COLO829 (cell line): ENCODE measurements around the gene CELA3B.
"Not testable (repeated sequence)": the region's sequence is repeated elsewhere in the genome, so short reads cannot be mapped to it uniquely, and the experiment has no call there.

ENCODE experiments used
- DNase-seq: peaks from one replicate; pipeline ENCODE4 v3.0.0; 2012; ENCODE audit warnings: low spot score

Gene CELA3B

DNA sequence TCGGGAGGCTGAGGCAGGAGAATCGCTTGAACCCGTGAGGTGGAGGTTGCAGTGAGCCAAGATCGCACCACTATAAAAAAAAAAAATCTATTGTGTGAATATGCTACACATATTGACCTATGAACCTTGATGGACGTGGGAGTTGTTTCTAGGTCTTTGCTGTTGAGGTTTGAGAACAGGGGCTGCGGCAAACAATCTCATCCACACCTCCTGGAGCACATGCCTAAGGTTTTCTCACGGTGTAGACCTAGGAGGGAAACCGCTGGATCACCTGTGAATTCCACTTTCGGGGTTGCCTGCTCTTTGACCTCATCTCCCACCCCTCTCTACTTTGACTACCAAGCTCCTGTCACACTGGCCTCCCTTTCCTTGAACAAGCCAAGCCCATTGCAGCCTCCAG is 1.5 kb upstream of the CELA3B start:
- not testable (repeated sequence) for DNase-seq

DNA sequence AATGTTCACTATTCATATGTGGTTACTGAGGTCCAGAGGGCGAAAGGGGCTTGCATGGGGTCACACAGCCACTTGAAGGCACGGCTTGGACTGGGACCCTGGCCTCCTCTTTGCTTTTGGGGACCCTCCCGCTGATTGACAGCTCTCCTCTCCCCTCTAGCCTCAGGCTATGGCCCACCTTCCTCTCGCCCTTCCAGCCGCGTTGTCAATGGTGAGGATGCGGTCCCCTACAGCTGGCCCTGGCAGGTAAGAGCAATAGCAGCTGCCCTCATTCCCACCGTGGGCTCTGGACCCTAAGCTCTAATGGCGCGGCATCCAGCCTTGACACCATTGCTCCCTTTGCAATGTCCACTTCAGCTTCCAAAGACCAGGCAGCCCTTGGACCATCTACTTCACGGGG is 1.4 kb downstream of the CELA3B start:
- not testable (repeated sequence) for DNase-seq

- not testable (repeated sequence) for DNase-seq
Observed at GRCh38 chr1:21980515-21981220, 3.8 kb downstream of the CELA3B start.

DNA sequence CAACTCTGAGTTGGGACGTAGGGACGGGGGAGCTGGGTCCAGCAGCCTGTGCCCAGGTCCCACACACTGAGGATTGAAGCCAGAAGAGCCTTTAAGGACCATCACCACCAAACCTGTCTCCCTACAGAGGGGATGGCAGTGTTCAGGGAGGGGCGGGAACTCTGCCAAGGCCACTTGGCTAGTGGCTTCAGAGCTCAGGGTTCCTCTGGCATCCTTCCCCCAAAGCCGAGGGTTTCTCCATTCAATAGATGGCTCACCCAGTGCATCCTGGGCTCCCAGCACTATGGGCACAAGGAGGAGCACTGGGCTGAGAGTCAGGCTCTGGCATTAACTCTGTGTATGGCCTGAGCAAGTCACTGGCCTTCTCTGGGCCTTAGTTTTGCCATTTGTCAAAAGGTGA is 4.4 kb downstream of the CELA3B start:
- DNase-seq = not testable (repeated sequence)

DNA sequence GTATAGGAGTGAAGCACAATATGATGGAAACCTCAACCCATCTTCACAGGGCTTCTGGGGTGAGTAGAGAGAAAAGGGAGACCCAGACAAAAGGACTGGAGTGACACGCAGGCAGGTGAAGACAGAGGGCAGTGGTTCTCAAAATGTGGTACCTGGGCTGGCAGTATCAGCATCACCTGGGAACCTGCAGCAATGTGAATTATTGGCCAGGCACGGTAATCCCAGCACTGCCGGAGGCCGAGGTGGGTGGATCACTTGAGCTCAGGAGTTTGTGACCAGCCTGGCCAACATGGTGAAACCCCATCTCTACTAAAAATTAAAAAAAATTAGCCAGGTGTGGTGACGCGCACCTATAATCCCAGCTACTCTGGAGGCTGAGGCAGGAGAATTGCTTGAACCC is 5.3 kb downstream of the CELA3B start:
- DNase-seq = not testable (repeated sequence)

DNA sequence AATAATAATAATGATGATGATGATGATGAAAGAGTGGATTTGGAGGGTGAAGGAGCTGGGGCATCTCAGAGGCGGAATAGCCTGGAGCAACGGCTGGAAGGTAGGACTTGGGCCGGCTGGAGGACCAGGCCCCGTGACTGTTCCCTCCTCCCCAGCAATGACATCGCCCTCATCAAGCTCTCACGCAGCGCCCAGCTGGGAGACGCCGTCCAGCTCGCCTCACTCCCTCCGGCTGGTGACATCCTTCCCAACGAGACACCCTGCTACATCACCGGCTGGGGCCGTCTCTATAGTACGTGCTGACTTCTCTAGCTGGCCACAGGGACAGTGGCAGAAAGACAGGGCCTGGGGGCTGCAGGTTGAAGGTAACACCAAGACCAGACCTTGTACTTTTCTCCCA is 6.7 kb downstream of the CELA3B start:
- DNase-seq = not testable (repeated sequence)

DNA sequence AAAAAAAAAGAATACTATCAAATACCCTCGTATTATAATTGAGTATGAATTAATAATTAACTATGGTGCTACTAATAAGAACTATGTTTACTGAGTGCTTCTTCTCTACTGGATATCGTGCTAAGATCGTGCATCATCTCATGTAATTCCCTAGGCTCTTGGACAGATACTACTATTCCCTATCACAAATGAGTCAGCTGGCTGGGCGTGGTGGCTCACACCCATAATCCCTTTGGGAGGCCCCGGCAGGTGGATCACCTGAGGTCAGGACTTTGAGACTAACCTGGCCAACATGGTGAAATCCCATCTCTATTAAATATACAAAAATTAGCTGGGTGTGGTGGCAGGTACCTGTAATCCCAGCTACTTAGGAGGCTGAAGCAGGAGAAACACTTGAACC is 9.1 kb downstream of the CELA3B start:
- not testable (repeated sequence) for DNase-seq

GRCh38 chr1:21986386-21986785 is 9.6 kb downstream of the CELA3B start:
- DNase-seq = not testable (repeated sequence)

GRCh38 chr1:21989672-21990393 is 13.0 kb downstream of the CELA3B start:
- not testable (repeated sequence) for DNase-seq

GRCh38 chr1:21992186-21992585 is 15.4 kb downstream of the CELA3B start:
- DNase-seq = not testable (repeated sequence)

- not testable (repeated sequence) for DNase-seq
Observed at GRCh38 chr1:21994716-21995115, 17.9 kb downstream of the CELA3B start.

DNA sequence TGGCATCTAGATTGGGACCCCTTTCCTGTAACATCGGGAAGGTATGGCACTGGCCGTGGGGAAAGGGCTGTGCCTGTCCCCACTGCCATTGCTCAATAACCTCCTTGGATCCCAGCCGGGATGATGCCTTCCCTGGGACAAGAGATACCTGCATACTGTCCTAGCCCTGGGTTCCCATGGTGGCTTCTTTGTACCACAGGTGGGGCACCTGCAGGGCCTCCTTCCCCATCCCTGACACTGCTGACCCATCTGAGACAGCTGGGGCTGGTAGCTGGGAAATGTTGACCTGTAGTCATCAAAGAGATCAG is 19.8 kb downstream of the CELA3B start:
- not testable (repeated sequence) for DNase-seq

- not testable (repeated sequence) for DNase-seq
Observed at GRCh38 chr1:21997891-21998623, 21.2 kb downstream of the CELA3B start.

DNA sequence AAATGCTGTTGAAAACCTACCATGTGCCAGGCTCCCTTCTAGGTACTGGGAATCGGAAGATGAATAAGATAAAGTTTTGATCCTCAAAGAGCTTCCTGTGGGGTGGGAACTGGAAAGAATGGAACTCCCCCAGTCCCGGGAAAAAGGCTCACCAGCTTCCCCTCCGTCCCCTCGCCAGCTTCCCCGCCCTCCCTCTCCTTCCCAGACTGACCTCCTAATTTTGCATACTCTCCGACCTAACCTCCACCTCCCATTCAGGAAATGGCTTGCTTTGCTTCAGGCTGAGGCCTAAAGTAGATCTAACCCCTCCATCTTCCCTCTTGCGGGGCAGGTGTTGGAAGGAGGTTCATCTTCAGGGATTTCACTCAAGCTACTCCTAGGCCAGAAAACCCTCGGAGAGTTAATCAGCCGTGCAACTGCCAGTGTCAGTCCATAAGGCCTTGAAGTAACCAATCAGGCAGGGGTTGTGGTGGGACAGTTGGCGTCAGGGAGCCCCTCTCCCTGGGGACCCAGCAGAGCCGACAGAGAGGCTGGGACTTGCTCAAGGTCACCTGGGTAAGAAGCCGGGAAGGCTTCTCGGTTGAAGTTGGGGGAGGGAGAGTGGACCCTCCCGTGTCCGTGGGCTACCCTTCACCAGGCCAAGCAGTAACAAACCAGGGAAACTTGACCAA is 21.9 kb downstream of the CELA3B start:
- DNase-seq = not testable (repeated sequence)

- DNase-seq = not testable (repeated sequence)
Observed at GRCh38 chr1:21999645-22000044, 22.8 kb downstream of the CELA3B start.

GRCh38 chr1:22001409-22001808 is 24.6 kb downstream of the CELA3B start, which contains the start of gene CELA3A:
Gene CELA3A (plus strand): TSS chr1:22001657. CDS start chr1:22001675, 18 bp downstream.
- no peak for DNase-seq

DNA sequence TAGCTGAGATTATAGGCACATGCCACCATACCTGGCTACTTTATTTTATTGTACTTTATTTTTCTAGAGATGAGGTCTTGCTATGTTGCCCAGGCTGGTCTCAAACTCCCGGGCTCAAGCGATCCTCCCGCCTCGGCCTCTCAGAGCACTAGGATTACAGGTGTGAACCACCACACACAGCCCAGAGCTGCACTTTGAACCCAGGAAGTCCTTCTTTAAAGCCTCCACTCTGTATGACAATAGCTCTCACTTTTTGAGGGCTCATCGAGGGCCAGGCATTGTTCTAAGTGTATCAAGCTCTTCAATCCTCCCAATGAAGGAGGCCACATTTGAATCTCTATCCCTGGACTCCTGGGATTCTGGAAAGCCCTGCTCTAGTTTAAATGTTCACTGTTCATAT is 25.6 kb downstream of the CELA3B start:
- not testable (repeated sequence) for DNase-seq

DNA sequence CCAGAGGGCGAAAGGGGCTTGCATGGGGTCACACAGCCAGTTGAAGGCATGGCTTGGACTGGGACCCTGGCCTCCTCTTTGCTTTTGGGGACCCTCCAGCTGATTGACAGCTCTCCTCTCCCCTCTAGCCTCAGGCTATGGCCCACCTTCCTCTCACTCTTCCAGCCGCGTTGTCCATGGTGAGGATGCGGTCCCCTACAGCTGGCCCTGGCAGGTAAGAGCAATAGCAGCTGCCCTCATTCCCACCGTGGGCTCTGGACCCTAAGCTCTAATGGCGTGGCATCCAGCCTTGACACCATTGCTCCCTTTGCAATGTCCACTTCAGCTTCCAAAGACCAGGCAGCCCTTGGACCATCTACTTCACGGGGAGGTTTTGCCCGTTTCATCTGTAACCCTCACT is 26.1 kb downstream of the CELA3B start:
- not testable (repeated sequence) for DNase-seq

DNA sequence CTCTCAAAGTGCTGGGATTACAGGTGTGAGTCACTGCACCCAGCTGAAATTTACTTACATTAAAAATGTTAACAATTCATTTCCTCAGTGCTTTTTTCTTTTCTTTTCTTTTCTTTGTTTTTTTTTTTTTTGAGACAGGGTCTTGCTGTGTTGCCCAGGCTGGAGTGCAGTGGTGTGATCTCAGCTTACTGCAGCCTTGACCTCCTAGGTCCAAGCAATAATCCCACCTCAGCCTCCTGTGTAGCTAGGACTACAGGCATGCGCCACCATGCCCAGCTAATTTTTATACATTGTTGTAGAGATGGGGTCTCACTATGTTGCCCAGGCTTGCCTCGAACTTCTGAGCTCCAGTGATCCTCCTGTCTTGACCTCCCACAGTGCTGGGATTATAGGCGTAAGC is 27.1 kb downstream of the CELA3B start:
- DNase-seq = not testable (repeated sequence)

DNA sequence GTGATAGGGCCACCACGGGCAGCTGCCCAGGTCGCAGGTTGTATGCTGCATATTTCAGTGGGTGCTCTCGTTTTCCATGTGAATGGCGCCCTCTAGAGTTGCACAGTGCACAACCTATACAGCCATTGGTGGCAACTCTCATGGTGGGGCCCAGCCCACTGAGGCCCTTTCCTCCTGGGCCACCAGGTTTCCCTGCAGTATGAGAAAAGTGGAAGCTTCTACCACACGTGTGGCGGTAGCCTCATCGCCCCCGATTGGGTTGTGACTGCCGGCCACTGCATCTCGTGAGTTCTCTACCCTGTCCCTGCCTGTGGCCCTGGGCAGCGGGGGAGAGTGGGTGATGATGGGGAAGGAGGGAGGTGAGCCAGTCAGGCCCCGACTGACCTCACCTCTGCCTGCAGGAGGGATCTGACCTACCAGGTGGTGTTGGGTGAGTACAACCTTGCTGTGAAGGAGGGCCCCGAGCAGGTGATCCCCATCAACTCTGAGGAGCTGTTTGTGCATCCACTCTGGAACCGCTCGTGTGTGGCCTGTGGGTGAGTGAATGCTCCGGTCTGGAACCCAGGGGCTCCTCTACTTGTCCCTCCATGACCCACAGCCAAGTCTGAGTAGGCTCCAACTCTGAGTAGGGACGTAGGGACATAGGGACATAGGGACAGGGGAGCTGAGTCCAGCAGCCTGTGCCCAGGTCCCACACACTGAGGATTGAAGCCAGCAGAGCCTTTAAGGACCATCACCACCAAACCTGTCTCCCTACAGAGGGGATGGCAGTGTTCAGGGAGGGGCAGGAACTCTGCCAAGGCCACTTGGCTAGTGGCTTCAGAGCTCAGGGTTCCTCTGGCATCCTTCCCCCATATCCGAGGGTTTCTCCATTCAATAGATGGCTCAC is 28.7 kb downstream of the CELA3B start:
- DNase-seq = not testable (repeated sequence)

GRCh38 chr1:22006736-22007135 is 29.9 kb downstream of the CELA3B start:
- not testable (repeated sequence) for DNase-seq
